ENCODE results near the gene COL26A1. TPM values are rescaled to one million over a fixed set of nuclear protein-coding genes. Genes with fewer than 3 reads are reported as not detected.

The COL26A1 gene
- total RNA-seq, 2 donors from 2014 or later: 0.35 TPM; not detected in 1

GRCh38 chr7:101538596-101539459 lies 176.2 kb downstream of the COL26A1 start:
- Histone ChIP-seq H3K4me1 (no peaks in the 10 kb centered on the region), H3K27ac (no peak overlapping the region), H3K27me3 (no peaks in the 10 kb centered on the region), H3K4me3 (no peak overlapping the region), H3K9ac (ENCODE audit: low read depth in 2 of 2, low read length in 2 of 2) (no peak overlapping the region), H3K9me3 (no peaks in the 10 kb centered on the region), H3K36me3 (no peaks in the 10 kb centered on the region)
- DNase-seq: peak; percentile 60
- intact Hi-C loops (cut with DNase I): no loop called here
- peak; percentile 90 for TF ChIP-seq CTCF (IDR thresholded peaks at IDR 0.05)

GRCh38 chr7:101539784-101540183 lies 177.1 kb downstream of the COL26A1 start:
- no peak for TF ChIP-seq CTCF (IDR thresholded peaks at IDR 0.05)
- no peaks in the 10 kb centered on the region for H3K27me3 ChIP-seq
- no peak overlapping the region for H3K4me3 ChIP-seq
- no peak for DNase-seq
- intact Hi-C loops (cut with DNase I): loop anchor here (10.0 kb wide), 1 partner anchor 125 kb away; no protein-coding TSS in a partner anchor
- no peak overlapping the region for H3K9ac ChIP-seq (ENCODE audit: low read depth in 2 of 2, low read length in 2 of 2)
- no peaks in the 10 kb centered on the region for H3K9me3 ChIP-seq
- H3K27ac ChIP-seq: no peak overlapping the region
- H3K4me1 ChIP-seq: no peaks in the 10 kb centered on the region
- H3K36me3 ChIP-seq: no peaks in the 10 kb centered on the region

GRCh38 chr7:101542527-101543241 lies 180.0 kb downstream of the COL26A1 start:
- Histone ChIP-seq H3K27ac (no peak overlapping the region), H3K36me3 (no peaks in the 10 kb centered on the region), H3K27me3 (no peaks in the 10 kb centered on the region), H3K9ac (ENCODE audit: low read depth in 2 of 2, low read length in 2 of 2) (no peak overlapping the region), H3K9me3 (no peaks in the 10 kb centered on the region), H3K4me1 (no peaks in the 10 kb centered on the region), H3K4me3 (no peak overlapping the region)
- peak; percentile 87 for DNase-seq
- intact Hi-C loops (cut with DNase I): loop anchor here (2.0 to 10.0 kb wide), 2 partner anchors 122 to 730 kb away; no protein-coding TSS in a partner anchor
- peak; percentile 87 for TF ChIP-seq CTCF (IDR thresholded peaks at IDR 0.05)

- H3K27ac ChIP-seq: no peak overlapping the region
- no peaks in the 10 kb centered on the region for H3K9me3 ChIP-seq
- no peaks in the 10 kb centered on the region for H3K4me1 ChIP-seq
- no peak overlapping the region for H3K9ac ChIP-seq (ENCODE audit: low read depth in 2 of 2, low read length in 2 of 2)
- DNase-seq: no peak
- no peak for TF ChIP-seq CTCF (IDR thresholded peaks at IDR 0.05)
- no peaks in the 10 kb centered on the region for H3K27me3 ChIP-seq
- H3K36me3 ChIP-seq: no peaks in the 10 kb centered on the region
- intact Hi-C loops (cut with DNase I): loop anchor here (2.0 to 10.0 kb wide), 2 partner anchors 121 to 729 kb away; no protein-coding TSS in a partner anchor
- H3K4me3 ChIP-seq: no peak overlapping the region
Measured at GRCh38 chr7:101543242-101543766, 180.6 kb downstream of the COL26A1 start.

GRCh38 chr7:101543846-101544245 lies 181.2 kb downstream of the COL26A1 start:
- Histone ChIP-seq H3K36me3 (no peaks in the 10 kb centered on the region), H3K4me3 (no peak overlapping the region), H3K9ac (ENCODE audit: low read depth in 2 of 2, low read length in 2 of 2) (no peak overlapping the region), H3K27me3 (no peaks in the 10 kb centered on the region), H3K27ac (no peak overlapping the region), H3K4me1 (no peaks in the 10 kb centered on the region), H3K9me3 (no peaks in the 10 kb centered on the region)
- no peak for DNase-seq
- intact Hi-C loops (cut with DNase I): loop anchor here (2.0 to 10.0 kb wide), 2 partner anchors 121 to 729 kb away; no protein-coding TSS in a partner anchor
- no peak for TF ChIP-seq CTCF (IDR thresholded peaks at IDR 0.05)
